HepG2 (cell line): ENCODE results near the gene UBE4A. TPM values are rescaled to one million over a fixed set of nuclear protein-coding genes. Genes with fewer than 3 reads are reported as not detected.

Experiments used
- AGO1 ChIP-seq: fragments of 200-400 bp; formaldehyde crosslinking; IDR thresholded peaks from 2 replicates; pipeline ENCODE4 v1.6.1; 2017; ENCODE audit warnings: mild to moderate bottlenecking, low read depth, low read length, moderate library complexity; ENCODE audit not compliant: poor library complexity, severe bottlenecking
- HMG20B ChIP-seq: conservative IDR thresholded peaks from 2 replicates; pipeline ENCODE4 v1.6.1; 2016; ENCODE audit warnings: missing genetic modification reagents, missing compliant biosample characterization
- HNRNPLL ChIP-seq: fragments of 200-400 bp; formaldehyde crosslinking; IDR thresholded peaks from 2 replicates; pipeline ENCODE4 v1.6.1; 2017; ENCODE audit warnings: mild to moderate bottlenecking, low read depth, low read length; ENCODE audit not compliant: poor library complexity, severe bottlenecking
- KLF6 ChIP-seq: IDR thresholded peaks from 2 replicates; pipeline ENCODE4 v1.8.0; 2016; ENCODE audit warnings: missing biosample characterization, missing genetic modification reagents
- NBN ChIP-seq: fragments of 450-650 bp; conservative IDR thresholded peaks from 2 replicates; pipeline ENCODE4 v1.6.1; 2017
- NCOA1 ChIP-seq: sonication (generic); formaldehyde crosslinking; IDR thresholded peaks from 2 replicates; pipeline ENCODE4 v1.9.0; 2021; ENCODE audit warnings: missing genetic modification reagents
- NFATC3 ChIP-seq: sonication (generic); formaldehyde crosslinking; IDR thresholded peaks from 2 replicates; pipeline ENCODE4 v1.5.1; 2020; ENCODE audit warnings: mild to moderate bottlenecking, missing genetic modification reagents
- NPAS2 ChIP-seq: sonication (generic); formaldehyde crosslinking; IDR thresholded peaks from 2 replicates; pipeline ENCODE4 v1.8.0; 2022; ENCODE audit warnings: mild to moderate bottlenecking, missing genetic modification reagents, borderline replicate concordance
- PITX1 ChIP-seq: sonication (generic); formaldehyde crosslinking; IDR thresholded peaks from 2 replicates; pipeline ENCODE4 v1.5.1; 2020; ENCODE audit warnings: mild to moderate bottlenecking, missing genetic modification reagents
- RFX5 ChIP-seq: IDR thresholded peaks from 2 replicates; pipeline ENCODE4 v1.6.1; 2011; ENCODE audit warnings: low read depth, low read length, improper control_type of control experiment
- SRF ChIP-seq: IDR thresholded peaks from 2 replicates; pipeline ENCODE4 v1.6.1; 2011; ENCODE audit warnings: mild to moderate bottlenecking, low read depth, low read length, moderate library complexity
- TBX2 ChIP-seq: sonication (generic); formaldehyde crosslinking; IDR thresholded peaks from 2 replicates; pipeline ENCODE4 v1.5.0; 2020; ENCODE audit warnings: missing genetic modification reagents, mild to moderate bottlenecking, borderline replicate concordance
- ZBTB7B ChIP-seq: sonication (generic); formaldehyde crosslinking; IDR thresholded peaks from 2 replicates; pipeline ENCODE4 v1.4.0; 2020; ENCODE audit warnings: missing genetic modification reagents
- ZNF180 ChIP-seq: sonication (generic); formaldehyde crosslinking; IDR thresholded peaks from 2 replicates; pipeline ENCODE4 v1.4.0; 2020; ENCODE audit warnings: low read depth, missing genetic modification reagents, borderline replicate concordance
- ZNF256 ChIP-seq: sonication (generic); formaldehyde crosslinking; conservative IDR thresholded peaks from 2 replicates; pipeline ENCODE4 v1.4.0; 2020; ENCODE audit warnings: missing genetic modification reagents
- ZNF354B ChIP-seq: sonication (generic); formaldehyde crosslinking; IDR thresholded peaks from 2 replicates; pipeline ENCODE4 v1.8.0; 2022; ENCODE audit warnings: mild to moderate bottlenecking, missing genetic modification reagents
- ZNF484 ChIP-seq: sonication (generic); formaldehyde crosslinking; IDR thresholded peaks from 2 replicates; pipeline ENCODE4 v1.5.1; 2020; ENCODE audit warnings: mild to moderate bottlenecking, low read depth, missing genetic modification reagents, borderline replicate concordance
- ZNF546 ChIP-seq: sonication (generic); formaldehyde crosslinking; conservative IDR thresholded peaks from 2 replicates; pipeline ENCODE4 v1.8.1; 2023; ENCODE audit warnings: mild to moderate bottlenecking, missing genetic modification reagents
- ZNF772 ChIP-seq: sonication (generic); formaldehyde crosslinking; IDR thresholded peaks from 2 replicates; pipeline ENCODE4 v1.5.0; 2020; ENCODE audit warnings: mild to moderate bottlenecking, missing genetic modification reagents
- ZSCAN12 ChIP-seq: sonication (generic); formaldehyde crosslinking; IDR thresholded peaks from 2 replicates; pipeline ENCODE4 v1.9.0; 2021; ENCODE audit warnings: mild to moderate bottlenecking, missing genetic modification reagents
- polyA plus RNA-seq, 8 experiments: library from polyadenylated mRNA; depleted of rRNA in 3 of 8; stranded (reverse) in 7 of 8; unstranded in 1 of 8; fragments of >200 nt; fragmentation: Illumina TruSeq in 4 of 8; extraction: Trizol in 4 of 8; gene quantifications; 2 replicates each; pipeline versions ENCODE4 v1.2.1 to v1.2.3, GENCODE V29; 2011 to 2016; ENCODE audit warnings: low read depth in 4 of 8, missing spikeins in 1 of 8, mixed read lengths in 1 of 8; ENCODE audit not compliant: insufficient read depth in 1 of 8
- total RNA-seq, 5 experiments: library from RNA; depleted of rRNA; stranded (reverse); fragments of >200 nt; fragmentation: Illumina TruSeq; extraction: Trizol; gene quantifications; 2 replicates each; pipeline ENCODE4 v1.2.3, GENCODE V29; 2016; ENCODE audit warnings: low read depth in 1 of 5
- TF ChIP-seq, protein P1 (sequence below): sonication (generic); formaldehyde crosslinking; IDR thresholded peaks from 2 replicates; pipeline ENCODE4 v1.8.1; 2023; ENCODE audit warnings: missing genetic modification reagents, inconsistent platforms, borderline replicate concordance
- TF ChIP-seq, protein P2 (sequence below): sonication (generic); formaldehyde crosslinking; IDR thresholded peaks from 2 replicates; pipeline ENCODE4 v1.5.1; 2020; ENCODE audit warnings: mild to moderate bottlenecking, missing genetic modification reagents, borderline replicate concordance
- TF ChIP-seq, protein P3 (sequence below): IDR thresholded peaks from 2 replicates; pipeline ENCODE4 v1.6.1; 2016; ENCODE audit warnings: missing genetic modification reagents, missing compliant biosample characterization
- TF ChIP-seq, protein P4 (sequence below): sonication (generic); formaldehyde crosslinking; IDR thresholded peaks from 2 replicates; pipeline ENCODE4 v1.8.0; 2023; ENCODE audit warnings: mild to moderate bottlenecking, missing genetic modification reagents
- TF ChIP-seq, protein P5 (sequence below): sonication (generic); formaldehyde crosslinking; IDR thresholded peaks from 2 replicates; pipeline ENCODE4 v1.5.0; 2020; ENCODE audit warnings: missing genetic modification reagents

UBE4A gene
- total and polyA plus RNA-seq, 2 of the 13 experiments (the other 11 are each of a cell fraction or from before 2014, with no cell fraction given) = 15.1 to 32.7 TPM

DNA sequence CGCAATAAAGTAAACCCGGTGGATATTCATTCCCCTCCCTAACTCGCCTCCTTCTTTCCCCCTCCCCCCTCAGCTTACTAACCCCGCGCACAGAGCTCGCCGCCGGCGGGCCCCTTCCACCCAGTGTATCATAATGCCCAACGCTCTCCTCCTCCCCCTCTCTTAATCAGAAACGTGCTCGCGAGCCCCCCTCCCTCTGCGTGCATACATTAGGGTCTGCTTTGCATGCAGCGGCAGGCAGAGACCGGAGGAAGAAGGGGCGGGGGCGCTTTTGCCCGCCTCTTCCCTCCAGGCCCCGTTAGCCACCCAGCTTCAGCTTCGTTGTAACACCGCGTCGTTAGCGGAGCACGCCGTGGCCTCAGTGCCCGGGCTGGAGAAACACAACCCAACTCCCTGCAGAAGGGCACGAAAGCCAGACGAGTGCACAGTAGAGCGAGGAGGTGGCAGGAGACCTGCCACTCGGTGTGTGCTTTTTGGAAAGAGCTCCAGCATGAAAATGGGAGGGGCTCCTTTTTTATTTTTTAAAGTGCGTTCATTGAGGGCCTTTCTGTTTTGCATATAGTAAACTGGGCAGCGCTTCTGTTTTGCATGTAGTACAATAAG lies 76.0 kb downstream of the UBE4A start (continued):
- no peak for TF ChIP-seq NBN
- TF ChIP-seq, protein P1, sequence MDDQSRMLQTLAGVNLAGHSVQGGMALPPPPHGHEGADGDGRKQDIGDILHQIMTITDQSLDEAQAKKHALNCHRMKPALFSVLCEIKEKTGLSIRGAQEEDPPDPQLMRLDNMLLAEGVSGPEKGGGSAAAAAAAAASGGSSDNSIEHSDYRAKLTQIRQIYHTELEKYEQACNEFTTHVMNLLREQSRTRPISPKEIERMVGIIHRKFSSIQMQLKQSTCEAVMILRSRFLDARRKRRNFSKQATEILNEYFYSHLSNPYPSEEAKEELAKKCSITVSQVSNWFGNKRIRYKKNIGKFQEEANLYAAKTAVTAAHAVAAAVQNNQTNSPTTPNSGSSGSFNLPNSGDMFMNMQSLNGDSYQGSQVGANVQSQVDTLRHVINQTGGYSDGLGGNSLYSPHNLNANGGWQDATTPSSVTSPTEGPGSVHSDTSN (CRISPR knock-in tag) = no peak
- TF ChIP-seq ZNF546 (CRISPR knock-in tag) = 0 out of 2 replicates have a peak, but pooled peaks have one; percentile 3
- TF ChIP-seq RFX5 = no peak
- 0 out of 2 replicates have a peak, but pooled peaks have one; percentile 69 for TF ChIP-seq ZNF354B (CRISPR knock-in tag)
- TF ChIP-seq, protein P2, sequence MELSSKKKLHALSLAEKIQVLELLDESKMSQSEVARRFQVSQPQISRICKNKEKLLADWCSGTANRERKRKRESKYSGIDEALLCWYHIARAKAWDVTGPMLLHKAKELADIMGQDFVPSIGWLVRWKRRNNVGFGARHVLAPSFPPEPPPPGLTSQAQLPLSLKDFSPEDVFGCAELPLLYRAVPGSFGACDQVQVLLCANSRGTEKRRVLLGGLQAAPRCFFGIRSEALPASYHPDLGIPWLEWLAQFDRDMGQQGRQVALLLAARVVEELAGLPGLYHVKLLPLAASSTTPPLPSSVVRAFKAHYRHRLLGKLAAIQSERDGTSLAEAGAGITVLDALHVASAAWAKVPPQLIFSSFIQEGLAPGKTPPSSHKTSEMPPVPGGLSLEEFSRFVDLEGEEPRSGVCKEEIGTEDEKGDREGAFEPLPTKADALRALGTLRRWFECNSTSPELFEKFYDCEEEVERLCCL (CRISPR knock-in tag) = no peak
- TF ChIP-seq ZNF256 (CRISPR knock-in tag) = no peak
- no peak for TF ChIP-seq AGO1
- no peak for TF ChIP-seq ZNF180 (CRISPR knock-in tag)
- TF ChIP-seq, protein P3, sequence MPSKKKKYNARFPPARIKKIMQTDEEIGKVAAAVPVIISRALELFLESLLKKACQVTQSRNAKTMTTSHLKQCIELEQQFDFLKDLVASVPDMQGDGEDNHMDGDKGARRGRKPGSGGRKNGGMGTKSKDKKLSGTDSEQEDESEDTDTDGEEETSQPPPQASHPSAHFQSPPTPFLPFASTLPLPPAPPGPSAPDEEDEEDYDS (CRISPR knock-in tag) = peak; percentile 20; the same call in 1 of the 2 replicates
- 0 out of 2 replicates have a peak, but pooled peaks have one; percentile 8 for TF ChIP-seq KLF6 (CRISPR knock-in tag)
- TF ChIP-seq NFATC3 (CRISPR knock-in tag) = no peak
- no peak; the same call in 1 of the 2 replicates for TF ChIP-seq TBX2
- TF ChIP-seq, protein P4, sequence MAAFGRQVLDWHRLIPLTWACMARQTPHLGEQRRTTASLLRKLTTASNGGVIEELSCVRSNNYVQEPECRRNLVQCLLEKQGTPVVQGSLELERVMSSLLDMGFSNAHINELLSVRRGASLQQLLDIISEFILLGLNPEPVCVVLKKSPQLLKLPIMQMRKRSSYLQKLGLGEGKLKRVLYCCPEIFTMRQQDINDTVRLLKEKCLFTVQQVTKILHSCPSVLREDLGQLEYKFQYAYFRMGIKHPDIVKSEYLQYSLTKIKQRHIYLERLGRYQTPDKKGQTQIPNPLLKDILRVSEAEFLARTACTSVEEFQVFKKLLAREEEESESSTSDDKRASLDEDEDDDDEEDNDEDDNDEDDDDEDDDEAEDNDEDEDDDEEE (CRISPR knock-in tag) = 0 out of 2 replicates have a peak, but pooled peaks have one; percentile 11
- TF ChIP-seq, protein P5, sequence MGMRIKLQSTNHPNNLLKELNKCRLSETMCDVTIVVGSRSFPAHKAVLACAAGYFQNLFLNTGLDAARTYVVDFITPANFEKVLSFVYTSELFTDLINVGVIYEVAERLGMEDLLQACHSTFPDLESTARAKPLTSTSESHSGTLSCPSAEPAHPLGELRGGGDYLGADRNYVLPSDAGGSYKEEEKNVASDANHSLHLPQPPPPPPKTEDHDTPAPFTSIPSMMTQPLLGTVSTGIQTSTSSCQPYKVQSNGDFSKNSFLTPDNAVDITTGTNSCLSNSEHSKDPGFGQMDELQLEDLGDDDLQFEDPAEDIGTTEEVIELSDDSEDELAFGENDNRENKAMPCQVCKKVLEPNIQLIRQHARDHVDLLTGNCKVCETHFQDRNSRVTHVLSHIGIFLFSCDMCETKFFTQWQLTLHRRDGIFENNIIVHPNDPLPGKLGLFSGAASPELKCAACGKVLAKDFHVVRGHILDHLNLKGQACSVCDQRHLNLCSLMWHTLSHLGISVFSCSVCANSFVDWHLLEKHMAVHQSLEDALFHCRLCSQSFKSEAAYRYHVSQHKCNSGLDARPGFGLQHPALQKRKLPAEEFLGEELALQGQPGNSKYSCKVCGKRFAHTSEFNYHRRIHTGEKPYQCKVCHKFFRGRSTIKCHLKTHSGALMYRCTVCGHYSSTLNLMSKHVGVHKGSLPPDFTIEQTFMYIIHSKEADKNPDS (CRISPR knock-in tag) = no peak
- no peak for TF ChIP-seq ZBTB7B (CRISPR knock-in tag)
- TF ChIP-seq HMG20B (CRISPR knock-in tag) = peak; percentile 4; the same call in 1 of the 2 replicates
- TF ChIP-seq ZNF484 = no peak
- no peak for TF ChIP-seq NPAS2 (CRISPR knock-in tag)
- no peak for TF ChIP-seq PITX1 (CRISPR knock-in tag)
- TF ChIP-seq SRF = no peak
- peak; percentile 73 for TF ChIP-seq HNRNPLL
- TF ChIP-seq ZSCAN12 = no peak
- 0 out of 2 replicates have a peak, but pooled peaks have one; percentile 13 for TF ChIP-seq NCOA1 (CRISPR knock-in tag)
- TF ChIP-seq ZNF772 = no peak
